Pancreas (tissue), 10 donors: ENCODE data around the gene DSCAM. TPM values are rescaled to one million over a fixed set of nuclear protein-coding genes. Genes with fewer than 3 reads are reported as not detected.

Source experiments
- ATAC-seq, 4 donors: fragments of 200-7000 bp; cut with Tn5 transposase; one replicate each; pipeline versions ENCODE4 v1.8.0 to v1.9.1; 2020; ENCODE audit warnings: mild to moderate bottlenecking in 4 of 4, moderate library complexity in 4 of 4
- DNase-seq, 6 donors: peaks; one replicate each; pipeline ENCODE4 v3.0.0-alpha.2; 2020
- FAIRE-seq: peaks from 2 replicates; lab custom pipeline; 2012; peaks lifted over from hg19 to GRCh38; lab: Jason Lieb, UNC
- H3K27ac ChIP-seq, 4 donors: fragments of 200-600 bp; sonication (generic); 1 replicate in 3 of 4; 2 replicates in 1 of 4; pipeline versions ENCODE4 v1.5.0 to v1.8.0; 2020
- H3K27me3 ChIP-seq, 4 donors: fragments of 200-600 bp; one replicate each; pipeline ENCODE4 v1.8.0; 2021
- H3K36me3 ChIP-seq, 3 donors: fragments of 200-600 bp; sonication (generic) in 1 of 3; one replicate each; pipeline versions ENCODE4 v1.5.0 to v1.8.0; 2020 to 2021
- H3K4me1 ChIP-seq, 3 donors: fragments of 200-600 bp; one replicate each; pipeline ENCODE4 v1.8.0; 2021
- H3K4me3 ChIP-seq, 4 donors: fragments of 200-600 bp; sonication (generic) in 2 of 4; one replicate each; pipeline versions ENCODE4 v1.5.0 to v1.8.0; 2020 to 2021
- H3K9me3 ChIP-seq, 4 donors: fragments of 200-600 bp; one replicate each; pipeline ENCODE4 v1.8.0; 2021
- WGBS, 2 donors: extraction: QIAGEN DNeasy Blood & Tissue Kit; methylation state at CpG; one replicate each; pipeline ENCODE4 v1.1.7; 2013; 5-methylcytosine and 5-hydroxymethylcytosine counted together
- intact Hi-C, 3 donors: fragments of 100-400 bp; cut with DNase I; formaldehyde crosslinking; loops; one replicate each; pipeline versions ENCODE4 v1.11.1 to v1.14.2; 2022
- polyA plus RNA-seq, 2 donors: library from polyadenylated mRNA; stranded (reverse); fragments of 200-250 nt; gene quantifications; one replicate each; pipeline ENCODE4 v1.2.3, GENCODE V29; 2013
- total RNA-seq, 6 donors: library from RNA; stranded (reverse); fragmentation: NEBNext Ultra II Directional in 4 of 6; extraction: Animal tissue kit (Norgen Biotek cat#: 25700) in 4 of 6; gene quantifications; one replicate each; pipeline versions ENCODE4 v1.2.1 to v1.2.4, GENCODE V29; 2021 to 2023
- TF ChIP-seq, protein P1 (sequence below), 4 donors: fragments of 200-600 bp; sonication (generic) in 3 of 4; IDR thresholded peaks; one replicate each; pipeline versions ENCODE4 v1.5.0 to v1.8.0; 2021; ENCODE audit warnings: antibody characterized with exemption in 4 of 4
- donor health status: healthy with polysubstance abuse.
- donor health status: DM: no; HTN: no; CAD: no; lungs with moderate emphysema.
- donor health status: DM: no; HTN: no; CAD: no.
- donor health status: control.
- donor health status: control.
- donor health status: Bipolar disorder and iron deficiency.
- donor health status: DM: yes; HTN: yes; CAD: no.
- donor health status: DM: no; HTN: no; CAD: no.
- donor health status: DM: no; HTN: no; CAD: no.
- donor health status: DM: yes; HTN: yes; CAD: no.

The DSCAM gene
- total and polyA plus RNA-seq, 8 donors: 0.05 to 0.77 (median 0.14) TPM

DNA sequence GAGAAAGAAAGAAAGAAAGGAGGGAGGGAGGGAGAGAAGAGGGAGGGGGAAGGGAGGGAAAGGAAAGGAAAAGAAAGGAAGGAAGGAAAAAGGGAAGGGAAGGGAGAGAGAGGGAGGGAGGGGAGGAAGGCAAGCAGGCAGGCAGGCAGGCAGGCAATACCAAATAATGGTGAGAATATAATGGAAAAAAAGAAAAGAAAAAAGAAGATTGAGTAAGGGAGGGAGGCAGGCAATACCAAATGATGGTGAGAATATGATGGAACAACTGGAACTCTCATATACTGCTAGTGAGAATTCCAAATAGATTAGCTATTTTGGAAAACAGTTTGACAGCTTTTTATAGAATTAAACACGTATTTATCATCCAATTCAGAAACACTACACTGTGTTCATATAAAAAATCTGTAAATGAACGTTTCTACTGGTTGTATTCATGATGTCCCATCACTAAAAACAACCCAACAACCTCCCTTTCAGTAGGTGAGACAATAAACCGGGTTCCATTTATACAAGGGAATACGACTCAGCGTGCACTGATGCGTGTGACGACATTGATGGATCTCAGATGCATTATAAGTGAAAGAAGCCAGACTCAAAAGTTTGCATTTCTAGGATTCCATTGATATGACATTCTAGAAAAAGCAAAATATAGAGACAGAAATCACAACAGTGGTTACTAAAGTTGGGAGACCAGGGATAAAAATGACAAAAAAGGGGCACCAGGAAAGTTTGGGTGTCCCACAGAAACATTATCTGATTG, 226.4 kb downstream of the DSCAM start:
- Histone ChIP-seq H3K9me3 (no peaks in the 10 kb centered on the region), H3K27me3 (no peaks in the 10 kb centered on the region), H3K4me3 (no peak overlapping the region), H3K27ac (no peak overlapping the region), H3K4me1 (no peaks in the 10 kb centered on the region), H3K36me3 (no peaks in the 10 kb centered on the region)
- intact Hi-C loops: no loop called here
- ATAC-seq (no peak), FAIRE-seq (no peak), DNase-seq (no peak)
- WGBS, 2 donors: 75 to 76% methylated on average over 7 of the region's 7 CpGs
- TF ChIP-seq, protein P1, sequence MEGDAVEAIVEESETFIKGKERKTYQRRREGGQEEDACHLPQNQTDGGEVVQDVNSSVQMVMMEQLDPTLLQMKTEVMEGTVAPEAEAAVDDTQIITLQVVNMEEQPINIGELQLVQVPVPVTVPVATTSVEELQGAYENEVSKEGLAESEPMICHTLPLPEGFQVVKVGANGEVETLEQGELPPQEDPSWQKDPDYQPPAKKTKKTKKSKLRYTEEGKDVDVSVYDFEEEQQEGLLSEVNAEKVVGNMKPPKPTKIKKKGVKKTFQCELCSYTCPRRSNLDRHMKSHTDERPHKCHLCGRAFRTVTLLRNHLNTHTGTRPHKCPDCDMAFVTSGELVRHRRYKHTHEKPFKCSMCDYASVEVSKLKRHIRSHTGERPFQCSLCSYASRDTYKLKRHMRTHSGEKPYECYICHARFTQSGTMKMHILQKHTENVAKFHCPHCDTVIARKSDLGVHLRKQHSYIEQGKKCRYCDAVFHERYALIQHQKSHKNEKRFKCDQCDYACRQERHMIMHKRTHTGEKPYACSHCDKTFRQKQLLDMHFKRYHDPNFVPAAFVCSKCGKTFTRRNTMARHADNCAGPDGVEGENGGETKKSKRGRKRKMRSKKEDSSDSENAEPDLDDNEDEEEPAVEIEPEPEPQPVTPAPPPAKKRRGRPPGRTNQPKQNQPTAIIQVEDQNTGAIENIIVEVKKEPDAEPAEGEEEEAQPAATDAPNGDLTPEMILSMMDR (IDR thresholded peaks at IDR 0.05): no peak

DNA sequence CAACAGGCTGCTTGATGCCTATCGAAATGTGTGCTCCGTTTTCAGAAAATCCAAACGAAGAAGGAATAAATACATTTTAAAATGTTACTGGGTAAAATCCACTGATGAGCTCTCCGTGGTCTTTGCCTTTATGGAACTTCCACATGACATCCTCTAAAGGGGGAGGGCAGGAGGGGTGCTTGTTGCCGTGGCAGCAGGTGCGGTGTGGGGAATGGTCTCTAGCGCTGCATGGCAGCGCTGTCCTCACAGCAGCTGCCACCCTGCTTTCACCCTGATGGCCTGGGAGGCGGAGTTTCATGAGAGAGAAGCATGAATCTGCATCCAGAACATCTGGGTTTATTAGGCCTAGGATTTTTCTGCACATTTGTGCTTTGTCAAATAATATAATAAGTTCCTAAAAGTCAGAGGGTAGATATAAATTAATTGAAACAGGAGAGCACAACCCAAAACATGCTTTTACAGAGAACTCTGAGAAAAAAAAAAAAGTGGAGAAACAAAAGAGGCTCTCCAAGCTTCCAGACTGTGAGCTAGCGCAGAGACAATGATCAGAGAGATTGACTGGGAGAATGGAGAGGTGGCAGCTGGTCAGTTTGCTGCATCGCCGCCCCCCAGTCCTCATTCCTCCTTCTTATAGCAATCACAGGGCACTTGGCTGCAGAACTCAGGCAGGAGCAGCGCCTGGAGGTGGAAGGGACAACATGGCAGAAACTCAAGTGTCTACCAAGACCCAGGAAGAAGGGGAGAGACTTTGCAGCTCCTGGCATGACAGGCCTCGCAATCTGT, 228.6 kb downstream of the DSCAM start:
- H3K27me3 ChIP-seq: no peaks in the 10 kb centered on the region
- H3K36me3 ChIP-seq: no peaks in the 10 kb centered on the region
- ATAC-seq: no peak
- no peak overlapping the region for H3K27ac ChIP-seq
- H3K4me1 ChIP-seq: no peaks in the 10 kb centered on the region
- H3K4me3 ChIP-seq: no peak overlapping the region
- TF ChIP-seq, protein P1 (IDR thresholded peaks at IDR 0.05): no peak
- H3K9me3 ChIP-seq: no peaks in the 10 kb centered on the region
- FAIRE-seq: no peak
- DNase-seq: no peak
- 76 to 77% methylated on average over 14 of the region's 14 CpGs for WGBS, 2 donors
- intact Hi-C loops: no loop called here

DNA sequence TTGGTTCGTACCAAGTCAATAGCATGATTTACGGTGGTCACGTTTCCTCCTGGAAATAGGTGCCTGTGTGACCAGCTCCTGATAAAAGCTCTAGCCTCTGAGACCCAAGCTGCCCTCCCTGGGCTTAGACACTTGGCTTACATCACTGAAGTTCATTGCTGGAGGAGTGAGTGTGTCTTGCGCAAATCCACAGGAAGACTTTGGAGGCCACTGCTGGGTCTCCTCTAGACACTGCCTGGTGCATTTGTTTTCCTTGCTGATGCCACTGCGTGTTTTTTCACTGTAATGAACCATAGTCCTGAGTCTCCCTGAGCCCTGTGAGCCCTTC, 230.6 kb downstream of the DSCAM start:
- FAIRE-seq (no peak), DNase-seq (no peak), ATAC-seq (no peak)
- WGBS, 2 donors: 72 to 74% methylated on average over 5 of the region's 5 CpGs
- intact Hi-C loops: no loop called here
- Histone ChIP-seq H3K27ac (no peak overlapping the region), H3K36me3 (no peaks in the 10 kb centered on the region), H3K27me3 (no peaks in the 10 kb centered on the region), H3K4me1 (no peaks in the 10 kb centered on the region), H3K9me3 (no peaks in the 10 kb centered on the region), H3K4me3 (no peak overlapping the region)
- TF ChIP-seq, protein P1 (IDR thresholded peaks at IDR 0.05): no peak

DNA sequence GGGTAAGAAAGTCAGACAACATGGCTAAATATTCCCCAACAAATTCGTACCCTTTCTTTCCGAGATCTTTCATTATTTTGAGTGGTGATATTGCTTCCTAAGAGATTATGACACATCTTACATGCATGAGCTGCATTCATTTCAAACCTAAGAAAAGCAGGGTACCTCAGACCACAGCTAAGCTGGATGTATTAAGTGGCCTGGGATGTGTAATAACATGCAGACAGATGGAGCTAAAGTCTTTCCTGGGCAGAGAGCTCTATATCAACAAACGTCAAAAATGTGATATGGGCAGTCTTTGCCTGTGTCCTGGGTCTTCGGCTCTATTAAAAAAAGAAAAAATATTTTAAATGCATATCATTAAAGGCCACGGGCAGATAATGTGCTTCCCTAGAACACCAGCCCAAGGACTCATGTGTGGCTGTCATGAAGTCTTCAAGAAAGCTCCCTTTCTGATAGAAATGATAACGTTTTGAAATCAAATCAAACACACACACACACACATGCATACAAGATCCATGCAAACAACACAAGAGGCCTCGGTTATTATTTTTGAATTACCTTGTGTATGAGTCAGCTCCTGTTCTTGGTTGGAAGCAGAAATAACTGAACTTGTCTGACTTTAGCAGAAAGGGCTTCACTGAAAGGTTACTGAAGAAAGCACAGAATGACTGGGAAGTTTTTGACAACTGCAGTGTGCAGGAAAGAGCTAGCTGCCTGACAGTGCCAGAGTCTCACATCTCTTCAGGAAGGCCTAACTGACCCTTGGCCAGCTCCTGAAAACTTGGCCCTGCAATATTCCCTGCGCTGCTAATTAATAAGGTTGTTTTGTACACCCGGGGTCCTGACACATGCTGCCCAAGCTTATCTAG, 231.2 kb downstream of the DSCAM start:
- Histone ChIP-seq H3K4me1 (no peaks in the 10 kb centered on the region), H3K4me3 (no peak overlapping the region), H3K36me3 (no peaks in the 10 kb centered on the region), H3K27ac (no peak overlapping the region), H3K9me3 (no peaks in the 10 kb centered on the region), H3K27me3 (no peaks in the 10 kb centered on the region)
- intact Hi-C loops: no loop called here
- ATAC-seq (no peak), FAIRE-seq (no peak), DNase-seq (no peak)
- WGBS, 2 donors: 47 to 51% methylated on average over 9 of the region's 9 CpGs
- TF ChIP-seq, protein P1 (IDR thresholded peaks at IDR 0.05): no peak
